GM10248 (cell line): ENCODE results near the gene KRTAP13-1.

Experiments used
- CTCF ChIA-PET: fragments of 300-600 bp; sonication (Branson Sonifier 250); formaldehyde crosslinking; extraction: SDS; loops from one replicate; lab custom pipeline; 2021; ENCODE audit warnings: antibody characterized with exemption; lab: Yijun Ruan, JAX
- POLR2A ChIA-PET: fragments of 350-650 bp; sonication (Branson Sonifier 250); formaldehyde crosslinking; extraction: SDS; loops from one replicate; lab custom pipeline; 2020; ENCODE audit warnings: antibody characterized with exemption; lab: Yijun Ruan, JAX
- DNase-seq: peaks from one replicate; pipeline ENCODE4 v3.0.0; 2012; ENCODE audit errors: extremely low spot score
- TF ChIP-seq, protein P1 (sequence below): IDR thresholded peaks from 2 replicates; pipeline ENCODE4 v1.5.1; 2012; ENCODE audit warnings: mild to moderate bottlenecking, low read depth; ENCODE audit errors: extremely low read depth, missing control alignments, control extremely low read depth

KRTAP13-1 gene

GRCh38 chr21:30426731-30427130 lies 30.9 kb downstream of the KRTAP13-1 start:
- no peak for DNase-seq
- TF ChIP-seq, protein P1, sequence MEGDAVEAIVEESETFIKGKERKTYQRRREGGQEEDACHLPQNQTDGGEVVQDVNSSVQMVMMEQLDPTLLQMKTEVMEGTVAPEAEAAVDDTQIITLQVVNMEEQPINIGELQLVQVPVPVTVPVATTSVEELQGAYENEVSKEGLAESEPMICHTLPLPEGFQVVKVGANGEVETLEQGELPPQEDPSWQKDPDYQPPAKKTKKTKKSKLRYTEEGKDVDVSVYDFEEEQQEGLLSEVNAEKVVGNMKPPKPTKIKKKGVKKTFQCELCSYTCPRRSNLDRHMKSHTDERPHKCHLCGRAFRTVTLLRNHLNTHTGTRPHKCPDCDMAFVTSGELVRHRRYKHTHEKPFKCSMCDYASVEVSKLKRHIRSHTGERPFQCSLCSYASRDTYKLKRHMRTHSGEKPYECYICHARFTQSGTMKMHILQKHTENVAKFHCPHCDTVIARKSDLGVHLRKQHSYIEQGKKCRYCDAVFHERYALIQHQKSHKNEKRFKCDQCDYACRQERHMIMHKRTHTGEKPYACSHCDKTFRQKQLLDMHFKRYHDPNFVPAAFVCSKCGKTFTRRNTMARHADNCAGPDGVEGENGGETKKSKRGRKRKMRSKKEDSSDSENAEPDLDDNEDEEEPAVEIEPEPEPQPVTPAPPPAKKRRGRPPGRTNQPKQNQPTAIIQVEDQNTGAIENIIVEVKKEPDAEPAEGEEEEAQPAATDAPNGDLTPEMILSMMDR: no peak
- CTCF ChIA-PET: no interaction called here
- POLR2A ChIA-PET: no interaction called here

DNA sequence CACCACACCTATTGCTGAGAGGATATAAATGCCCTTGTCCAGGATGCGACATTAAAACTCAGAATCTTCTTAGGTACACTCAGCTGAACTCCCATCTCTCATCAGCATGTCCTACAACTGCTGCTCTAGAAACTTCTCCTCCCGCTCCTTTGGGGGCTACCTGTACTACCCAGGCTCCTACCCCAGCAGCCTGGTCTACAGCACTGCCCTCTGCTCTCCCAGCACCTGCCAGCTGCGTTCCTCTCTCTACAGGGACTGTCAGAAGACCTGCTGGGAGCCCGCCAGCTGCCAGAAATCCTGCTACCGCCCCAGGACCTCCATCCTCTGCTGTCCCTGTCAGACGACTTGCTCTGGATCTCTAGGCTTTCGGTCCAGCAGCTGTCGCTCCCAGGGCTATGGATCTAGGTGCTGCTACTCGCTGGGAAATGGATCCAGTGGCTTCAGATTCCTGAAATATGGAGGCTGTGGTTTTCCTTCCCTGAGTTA lies 34.4 kb downstream of the KRTAP13-1 start, which contains the start of gene KRTAP13-4:
TSS of gene KRTAP13-4 (plus strand) at position 51 of the 486 bp plus-strand sequence. CDS start at position 107, 56 bp downstream.
- ChIA-PET POLR2A (no interaction called here), CTCF (no interaction called here)
- DNase-seq: no peak
- TF ChIP-seq, protein P1: no peak

DNA sequence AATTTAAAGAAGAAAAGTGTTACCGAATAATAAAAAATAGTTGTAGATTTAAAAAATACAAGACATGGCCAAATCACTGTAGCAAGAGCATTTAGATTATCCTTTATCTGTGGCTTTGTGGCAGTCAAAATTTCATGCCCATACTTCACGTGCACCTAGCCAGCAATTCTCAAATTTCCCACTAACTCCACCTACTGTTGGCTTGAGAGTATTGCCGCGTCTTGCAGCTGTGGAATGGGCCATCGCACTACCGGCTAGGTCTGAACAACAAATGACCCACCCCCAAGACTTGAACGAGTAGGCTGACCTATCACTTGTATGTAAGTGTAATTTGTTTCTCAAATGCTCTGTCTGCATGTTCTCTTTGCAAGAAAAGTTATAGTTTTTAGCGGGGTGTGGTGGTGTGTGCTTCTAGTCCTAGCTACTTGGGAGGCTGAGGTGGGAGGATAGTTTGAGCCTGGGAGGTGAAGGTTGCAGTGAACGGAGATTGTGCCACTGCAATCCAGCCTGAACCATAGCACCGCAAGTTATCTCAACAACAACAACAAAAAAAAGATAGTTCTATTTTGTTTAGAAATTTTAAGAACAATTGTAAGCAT lies 38.3 kb downstream of the KRTAP13-1 start:
- POLR2A ChIA-PET: no interaction called here
- CTCF ChIA-PET: interaction anchor here (1.5 kb wide), 1 partner anchor 11 kb away, joined by 4 read pairs; no protein-coding TSS in a partner anchor
- TF ChIP-seq, protein P1: peak; percentile 37
- no peak for DNase-seq

DNA sequence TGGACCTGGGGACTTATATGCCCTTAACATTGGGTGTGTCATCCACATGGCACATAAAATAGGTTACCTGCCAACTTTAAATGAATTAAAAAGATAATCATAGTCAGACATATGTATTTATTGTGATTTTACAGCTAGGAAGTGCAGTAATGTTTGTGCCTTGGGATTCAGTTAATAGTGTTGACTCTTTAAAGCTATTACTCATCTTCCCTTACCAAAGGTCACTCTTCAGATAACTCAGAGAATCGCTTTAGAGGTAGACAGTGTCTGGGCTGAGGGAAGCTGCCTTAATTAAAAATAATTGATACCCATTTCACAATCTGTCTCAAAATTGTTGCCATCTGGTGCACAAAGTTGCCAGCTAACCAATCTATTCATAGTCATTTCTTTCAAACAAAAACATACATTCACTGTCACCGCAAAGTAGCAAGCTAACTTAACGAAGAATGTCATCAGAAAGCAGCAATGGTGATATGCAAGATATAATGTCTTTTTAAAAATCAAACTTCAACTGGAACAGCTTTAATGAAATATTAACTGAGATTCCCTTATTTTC lies 41.3 kb downstream of the KRTAP13-1 start:
- TF ChIP-seq, protein P1: no peak
- POLR2A ChIA-PET: no interaction called here
- no peak for DNase-seq
- CTCF ChIA-PET: no interaction called here

- DNase-seq: no peak
- ChIA-PET CTCF (no interaction called here), POLR2A (no interaction called here)
- TF ChIP-seq, protein P1: no peak
These were observed 44.1 kb downstream of the KRTAP13-1 start, which contains the start of gene KRTAP15-1 for GRCh38 chr21:30439975-30440374. Gene KRTAP15-1 (plus strand): TSS chr21:30440275. CDS start chr21:30440328, 53 bp downstream.

DNA sequence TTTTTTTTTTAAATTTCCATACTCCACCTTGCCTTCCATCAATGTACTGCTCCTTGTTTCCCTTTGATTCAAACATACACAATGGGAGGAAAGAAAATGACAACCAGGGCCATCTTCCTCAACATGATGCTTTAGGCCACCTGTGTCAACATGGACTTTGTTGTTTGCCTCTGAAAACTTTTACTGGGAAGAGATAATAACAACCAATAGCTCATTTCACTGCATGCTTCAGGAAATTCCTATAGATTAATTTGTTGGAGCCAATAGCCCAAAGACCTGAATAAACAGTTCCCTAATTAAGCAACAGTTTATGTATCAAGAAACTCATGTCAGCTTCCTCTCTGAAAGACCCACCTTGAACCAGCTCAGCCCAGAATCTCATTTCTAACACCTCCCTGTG lies 47.4 kb downstream of the KRTAP13-1 start:
- ChIA-PET CTCF (interaction anchor here (1.0 to 1.4 kb wide), 2 partner anchors 10 to 29 kb away, joined by 3 read pairs; no protein-coding TSS in a partner anchor), POLR2A (no interaction called here)
- no peak for DNase-seq
- TF ChIP-seq, protein P1: no peak
